Measurements from ENCODE around the gene TRIM40. TPM values are rescaled to one million over a fixed set of nuclear protein-coding genes. Genes with fewer than 3 reads are reported as not detected.

The TRIM40 gene
- polyA plus RNA-seq, 2 of the 4 experiments (the other 2 are of a cell fraction) = 0.05 TPM

DNA sequence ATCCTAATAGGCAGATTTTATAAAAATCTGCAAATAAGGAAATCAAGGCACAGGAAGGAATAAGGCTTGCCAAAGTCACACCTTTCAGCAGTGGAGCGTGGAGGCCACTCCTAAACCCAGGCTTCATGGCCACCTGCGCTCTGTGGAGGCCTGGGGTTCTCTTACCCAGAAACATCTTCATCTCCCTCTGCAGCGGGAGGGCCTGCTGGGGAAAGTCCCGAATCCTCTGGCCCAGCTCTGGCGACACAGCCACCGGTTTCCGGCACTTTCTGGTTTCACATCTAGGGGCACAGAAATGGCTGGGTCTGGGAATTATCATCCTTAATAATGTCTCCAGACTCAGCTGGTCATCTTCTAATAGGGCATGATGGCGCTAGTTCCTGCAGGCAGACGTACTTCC, 20.8 kb downstream of the TRIM40 start:
- peak overlapping the region; percentile 80 for H3K4me2 ChIP-seq
- H3K27ac ChIP-seq = peak overlapping the region; percentile 21 to 75; a peak in 4 of 6 replicates
- WGBS (ENCODE audit: missing lambda C conversion rate) = 97% methylated on average over 9 of the region's 9 CpGs
- no peak overlapping the region for H3K4me3 ChIP-seq
- H3K9me3 ChIP-seq = no peaks in the 10 kb centered on the region
- peaks cover 33% of the 10 kb centered on the region for H3K4me1 ChIP-seq
- no peak for TF ChIP-seq GATA3 (IDR thresholded peaks at IDR 0.05; ENCODE audit: borderline replicate concordance)
- no peak for TF ChIP-seq HEYL (CRISPR knock-in tag; IDR thresholded peaks at IDR 0.05)
- no peak for TF ChIP-seq EHMT2 (IDR thresholded peaks at IDR 0.05; ENCODE audit: low read depth)
- TF ChIP-seq KDM5A (IDR thresholded peaks at IDR 0.05) = no peak
- no peak for TF ChIP-seq FOXS1 (CRISPR knock-in tag; IDR thresholded peaks at IDR 0.05)
- no peak for TF ChIP-seq MAZ (IDR thresholded peaks at IDR 0.05; ENCODE audit: borderline replicate concordance, low read depth, low read length)
- no peak for TF ChIP-seq JUN (IDR thresholded peaks at IDR 0.05)
- no peak for TF ChIP-seq CEBPB (IDR thresholded peaks at IDR 0.05)
- ChIA-PET POLR2A (no interaction called here), CTCF (interaction anchor here (1.6 kb wide), 1 partner anchor 25 kb away, joined by 5 read pairs; no protein-coding TSS in a partner anchor)
- ATAC-seq = no peak
- DNase-seq (ENCODE audit: low read depth in 1 of 2, low spot score in 1 of 2) = no peak
- FAIRE-seq = no peak

DNA sequence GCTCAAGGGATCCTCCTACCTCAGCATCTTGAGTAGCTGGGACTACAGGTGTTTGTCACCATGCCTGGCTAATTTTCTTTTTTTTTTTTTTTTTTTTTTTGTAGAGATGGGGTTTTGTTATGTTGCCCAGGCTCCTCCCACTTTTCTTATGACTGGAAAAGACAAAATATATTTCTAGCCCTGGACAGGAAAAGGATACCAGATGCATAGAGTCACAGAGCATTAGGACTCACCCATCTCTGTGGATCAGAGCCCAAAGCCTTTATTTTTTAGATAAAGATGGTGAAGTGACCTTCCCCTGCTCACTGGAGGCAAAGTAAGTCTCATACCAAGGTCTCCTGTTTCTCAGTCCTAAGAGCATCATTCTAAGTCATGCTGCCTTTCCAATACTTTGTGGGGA, 21.6 kb downstream of the TRIM40 start:
- no peak overlapping the region for H3K27ac ChIP-seq
- H3K4me1 ChIP-seq = peaks cover 29% of the 10 kb centered on the region
- ATAC-seq (no peak), DNase-seq (ENCODE audit: low read depth in 1 of 2, low spot score in 1 of 2) (no peak), FAIRE-seq (no peak)
- H3K4me3 ChIP-seq = no peak overlapping the region
- ChIA-PET POLR2A (no interaction called here), CTCF (interaction anchor here (1.5 to 1.6 kb wide), 2 partner anchors 22 to 26 kb away, joined by 4 to 5 read pairs; no protein-coding TSS in a partner anchor)
- no peak for TF ChIP-seq ZSCAN20 (CRISPR knock-in tag; IDR thresholded peaks at IDR 0.05)
- no peaks in the 10 kb centered on the region for H3K9me3 ChIP-seq
- H3K4me2 ChIP-seq = no peak overlapping the region

DNA sequence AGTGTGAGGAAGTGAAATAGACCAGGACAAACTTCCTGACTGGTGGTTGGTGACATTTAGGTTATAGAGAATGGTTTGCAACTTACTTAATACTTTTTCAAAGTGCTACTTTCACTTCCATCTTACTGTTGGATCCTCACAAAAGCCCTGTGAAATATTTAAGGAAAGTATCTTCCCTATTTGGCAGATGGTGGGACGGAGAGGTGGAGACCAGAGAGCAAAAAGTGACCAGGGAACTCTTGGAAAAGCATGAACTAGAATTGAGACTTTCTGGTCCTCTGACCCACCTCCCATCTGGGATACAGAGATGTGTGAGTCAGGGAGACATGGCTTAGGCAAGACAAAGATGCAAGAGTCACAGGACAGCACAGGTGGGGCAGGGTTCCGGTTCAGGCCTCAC, 22.1 kb downstream of the TRIM40 start:
- H3K9me3 ChIP-seq = no peaks in the 10 kb centered on the region
- CTCF ChIA-PET = interaction anchor here (1.0 to 1.6 kb wide), 3 partner anchors 23 to 56 kb away, joined by 3 to 5 read pairs (median 4); no protein-coding TSS in a partner anchor
- H3K4me3 ChIP-seq = no peak overlapping the region
- H3K27ac ChIP-seq = no peak overlapping the region
- no peak overlapping the region for H3K4me2 ChIP-seq
- POLR2A ChIA-PET = no interaction called here
- WGBS (ENCODE audit: missing lambda C conversion rate) = 75% methylated on average over 2 of the region's 2 CpGs
- no peak for FAIRE-seq
- no peak for DNase-seq (ENCODE audit: low read depth in 1 of 2, low spot score in 1 of 2)
- TF ChIP-seq HEYL (CRISPR knock-in tag; IDR thresholded peaks at IDR 0.05) (no peak), ZFP36 (IDR thresholded peaks at IDR 0.05; ENCODE audit: borderline replicate concordance, partially characterized antibody) (no peak), GATA3 (IDR thresholded peaks at IDR 0.05; ENCODE audit: borderline replicate concordance) (no peak), HOXB13 (CRISPR knock-in tag; IDR thresholded peaks at IDR 0.05; ENCODE audit: low read depth) (no peak), FOXS1 (CRISPR knock-in tag; IDR thresholded peaks at IDR 0.05) (no peak), CHD2 (IDR thresholded peaks at IDR 0.05; ENCODE audit: low read length, partially characterized antibody) (no peak), EHF (CRISPR knock-in tag; IDR thresholded peaks at IDR 0.05) (no peak), HOXB5 (CRISPR knock-in tag; IDR thresholded peaks at IDR 0.05) (no peak), NPAS2 (CRISPR knock-in tag; IDR thresholded peaks at IDR 0.05; ENCODE audit: borderline replicate concordance) (no peak), CHD4 (IDR thresholded peaks at IDR 0.05; ENCODE audit: borderline replicate concordance) (no peak), EHMT2 (IDR thresholded peaks at IDR 0.05; ENCODE audit: low read depth) (no peak), ZSCAN20 (CRISPR knock-in tag; IDR thresholded peaks at IDR 0.05) (no peak), JUN (IDR thresholded peaks at IDR 0.05) (no peak), PHF8 (IDR thresholded peaks at IDR 0.05; ENCODE audit: borderline replicate concordance, low read depth) (no peak), TFCP2L1 (CRISPR knock-in tag; IDR thresholded peaks at IDR 0.05) (no peak), CEBPB (IDR thresholded peaks at IDR 0.05) (no peak), MYC (IDR thresholded peaks at IDR 0.05; ENCODE audit: borderline replicate concordance, low read length) (no peak), RCOR1 (IDR thresholded peaks at IDR 0.05; ENCODE audit: low read depth, low read length) (no peak)
- TF ChIP-seq, protein P1, sequence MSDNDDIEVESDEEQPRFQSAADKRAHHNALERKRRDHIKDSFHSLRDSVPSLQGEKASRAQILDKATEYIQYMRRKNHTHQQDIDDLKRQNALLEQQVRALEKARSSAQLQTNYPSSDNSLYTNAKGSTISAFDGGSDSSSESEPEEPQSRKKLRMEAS (IDR thresholded peaks at IDR 0.05) = no peak
- TF ChIP-seq, protein P2, sequence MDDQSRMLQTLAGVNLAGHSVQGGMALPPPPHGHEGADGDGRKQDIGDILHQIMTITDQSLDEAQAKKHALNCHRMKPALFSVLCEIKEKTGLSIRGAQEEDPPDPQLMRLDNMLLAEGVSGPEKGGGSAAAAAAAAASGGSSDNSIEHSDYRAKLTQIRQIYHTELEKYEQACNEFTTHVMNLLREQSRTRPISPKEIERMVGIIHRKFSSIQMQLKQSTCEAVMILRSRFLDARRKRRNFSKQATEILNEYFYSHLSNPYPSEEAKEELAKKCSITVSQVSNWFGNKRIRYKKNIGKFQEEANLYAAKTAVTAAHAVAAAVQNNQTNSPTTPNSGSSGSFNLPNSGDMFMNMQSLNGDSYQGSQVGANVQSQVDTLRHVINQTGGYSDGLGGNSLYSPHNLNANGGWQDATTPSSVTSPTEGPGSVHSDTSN (IDR thresholded peaks at IDR 0.05) = no peak
- no peak for ATAC-seq
- H3K4me1 ChIP-seq = peaks cover 29% of the 10 kb centered on the region

All from A549 (cell line).